Kidney (tissue), 14 donors: ENCODE data around the gene QSOX1. TPM values are rescaled to one million over a fixed set of nuclear protein-coding genes. Genes with fewer than 3 reads are reported as not detected.
"Not testable (repeated sequence)": the region's sequence is repeated elsewhere in the genome, so short reads cannot be mapped to it uniquely, and the experiment has no call there.

Experiments used
- DNase-seq, 5 donors: peaks; one replicate each; pipeline ENCODE4 v3.0.0-alpha.2; 2013 to 2020
- FAIRE-seq: peaks from 2 replicates; lab custom pipeline; 2012; peaks lifted over from hg19 to GRCh38; lab: Jason Lieb, UNC
- H3K27ac ChIP-seq, 2 donors: one replicate each; pipeline ENCODE4 v1.7.0; 2013; ENCODE audit warnings: low read depth in 2 of 2, low read length in 2 of 2, inconsistent platforms in 1 of 2
- H3K27me3 ChIP-seq: one replicate; pipeline ENCODE4 v1.7.1; 2013; ENCODE audit warnings: low read length, inconsistent platforms; ENCODE audit not compliant: control insufficient read depth, insufficient read depth
- H3K36me3 ChIP-seq, 3 donors: one replicate each; pipeline versions ENCODE4 v1.7.0 to v1.7.1; 2013; ENCODE audit warnings: low read length in 3 of 3, control low read depth in 1 of 3, inconsistent platforms in 1 of 3; ENCODE audit not compliant: insufficient read depth in 3 of 3, control insufficient read depth in 2 of 3
- H3K4me1 ChIP-seq, 3 donors: one replicate each; pipeline versions ENCODE4 v1.7.0 to v1.7.1; 2013; ENCODE audit warnings: low read length in 3 of 3, inconsistent platforms in 1 of 3, low read depth in 1 of 3; ENCODE audit not compliant: control insufficient read depth in 2 of 3, insufficient read depth in 2 of 3
- H3K4me3 ChIP-seq, 3 donors: one replicate each; pipeline versions ENCODE4 v1.7.0 to v1.8.1; 2013; ENCODE audit warnings: low read length in 3 of 3, control low read depth in 1 of 3, inconsistent platforms in 1 of 3
- H3K9ac ChIP-seq, 3 donors: one replicate each; pipeline versions ENCODE4 v1.7.0 to v1.7.1; 2013; ENCODE audit warnings: low read length in 3 of 3, control low read depth in 1 of 3, inconsistent platforms in 1 of 3
- H3K9me3 ChIP-seq, 3 donors: one replicate each; pipeline versions ENCODE4 v1.7.0 to v1.7.1; 2013; ENCODE audit warnings: low read length in 3 of 3, control low read depth in 1 of 3, inconsistent platforms in 1 of 3; ENCODE audit not compliant: control insufficient read depth in 2 of 3, insufficient read depth in 1 of 3
- intact Hi-C: fragments of 100-400 bp; cut with DNase I; formaldehyde crosslinking; loops from one replicate; pipeline ENCODE4 v1.11.1; 2022
- polyA plus RNA-seq: library from polyadenylated mRNA; stranded (reverse); fragments of 350-450 nt; fragmentation: Illumina TruSeq; extraction: RNeasy Lipid Tissue Mini Kit (QIAGEN cat#74804); gene quantifications from one replicate; pipeline ENCODE4 v1.2.3, GENCODE V29; 2014; ENCODE audit warnings: low read depth, low replicate concordance; ENCODE audit not compliant: insufficient read depth
- total RNA-seq: library from RNA; stranded (reverse); fragmentation: NEBNext Ultra II Directional; extraction: Animal tissue kit (Norgen Biotek cat#: 25700); gene quantifications from one replicate; pipeline ENCODE4 v1.2.1, GENCODE V29; 2021
- TF ChIP-seq, protein P1 (sequence below): IDR thresholded peaks from 3 replicates; pipeline ENCODE4 v1.5.1; 2012; ENCODE audit warnings: mild to moderate bottlenecking, moderate library complexity, borderline replicate concordance; ENCODE audit not compliant: insufficient read depth; ENCODE audit errors: extremely low read depth
- donor health status: control.
- donor health status: control.
- donor health status: control.
- donor health status: control.
- donor health status: control.
- donor health status: DM: yes; HTN: yes; CAD: no.
- donor health status: Normal renal cell carcinoma (clear cell type).

QSOX1 gene
- total and polyA plus RNA-seq, 2 donors from 2014 or later = 94.5 to 111 TPM

DNA sequence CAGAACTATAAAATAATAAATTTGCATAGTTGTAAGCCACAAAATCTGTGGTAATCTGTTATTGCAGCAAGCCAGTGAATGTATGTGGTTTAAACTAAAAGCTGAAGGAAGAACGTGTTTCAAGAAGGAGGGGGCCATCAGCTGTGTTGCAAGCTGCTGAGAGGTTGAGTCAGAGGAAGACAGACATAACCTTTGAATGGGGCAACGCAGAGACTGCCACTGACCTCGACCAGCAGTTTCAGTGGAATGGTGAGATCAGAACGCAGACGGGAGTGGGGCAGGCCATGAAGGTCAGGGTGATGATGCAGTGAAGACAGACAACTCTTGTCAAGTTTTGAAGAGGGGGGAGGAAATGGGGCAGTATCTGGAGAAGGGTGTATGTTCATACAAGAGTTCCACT is 23.2 kb upstream of the QSOX1 start:
- intact Hi-C loops = no loop called here
- Histone ChIP-seq H3K27me3 (no peaks in the 10 kb centered on the region), H3K9me3 (no peaks in the 10 kb centered on the region), H3K27ac (no peak overlapping the region), H3K4me1 (no peaks in the 10 kb centered on the region), H3K9ac (no peak overlapping the region), H3K36me3 (no peaks in the 10 kb centered on the region), H3K4me3 (no peak overlapping the region)
- TF ChIP-seq, protein P1, sequence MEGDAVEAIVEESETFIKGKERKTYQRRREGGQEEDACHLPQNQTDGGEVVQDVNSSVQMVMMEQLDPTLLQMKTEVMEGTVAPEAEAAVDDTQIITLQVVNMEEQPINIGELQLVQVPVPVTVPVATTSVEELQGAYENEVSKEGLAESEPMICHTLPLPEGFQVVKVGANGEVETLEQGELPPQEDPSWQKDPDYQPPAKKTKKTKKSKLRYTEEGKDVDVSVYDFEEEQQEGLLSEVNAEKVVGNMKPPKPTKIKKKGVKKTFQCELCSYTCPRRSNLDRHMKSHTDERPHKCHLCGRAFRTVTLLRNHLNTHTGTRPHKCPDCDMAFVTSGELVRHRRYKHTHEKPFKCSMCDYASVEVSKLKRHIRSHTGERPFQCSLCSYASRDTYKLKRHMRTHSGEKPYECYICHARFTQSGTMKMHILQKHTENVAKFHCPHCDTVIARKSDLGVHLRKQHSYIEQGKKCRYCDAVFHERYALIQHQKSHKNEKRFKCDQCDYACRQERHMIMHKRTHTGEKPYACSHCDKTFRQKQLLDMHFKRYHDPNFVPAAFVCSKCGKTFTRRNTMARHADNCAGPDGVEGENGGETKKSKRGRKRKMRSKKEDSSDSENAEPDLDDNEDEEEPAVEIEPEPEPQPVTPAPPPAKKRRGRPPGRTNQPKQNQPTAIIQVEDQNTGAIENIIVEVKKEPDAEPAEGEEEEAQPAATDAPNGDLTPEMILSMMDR = no peak
- DNase-seq = no peak
- no peak for FAIRE-seq

- Histone ChIP-seq H3K9me3 (no peaks in the 10 kb centered on the region), H3K27ac (no peak overlapping the region), H3K9ac (no peak overlapping the region), H3K4me1 (no peaks in the 10 kb centered on the region), H3K4me3 (no peak overlapping the region), H3K36me3 (no peaks in the 10 kb centered on the region), H3K27me3 (no peaks in the 10 kb centered on the region)
- TF ChIP-seq, protein P1 = no peak
- DNase-seq = no peak
- FAIRE-seq = no peak
- intact Hi-C loops = no loop called here
Observed at GRCh38 chr1:180133193-180133592, 21.5 kb upstream of the QSOX1 start.

DNA sequence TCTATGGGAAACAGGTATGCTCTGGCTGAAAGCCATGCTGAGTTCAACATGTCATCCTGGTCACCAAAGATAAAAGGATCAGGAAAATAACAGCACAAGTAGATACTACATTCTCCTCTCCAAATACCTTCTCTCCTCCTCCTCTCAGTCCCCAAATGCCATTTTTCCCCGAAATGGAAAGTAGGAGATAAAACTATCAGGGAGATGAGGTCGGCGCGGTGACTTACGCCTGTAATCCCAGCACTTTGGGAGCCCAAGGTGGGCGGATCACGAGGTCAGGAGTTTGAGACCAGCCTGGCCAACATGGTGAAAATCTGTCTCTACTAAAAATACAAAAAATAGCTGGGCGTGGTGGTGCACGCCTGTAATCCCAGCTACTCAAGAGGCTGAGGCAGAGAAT is 21.0 kb upstream of the QSOX1 start:
- intact Hi-C loops, H3K9ac ChIP-seq: not testable (repeated sequence)

GRCh38 chr1:180135535-180135934 is 19.1 kb upstream of the QSOX1 start:
- DNase-seq = no peak
- TF ChIP-seq, protein P1 = no peak
- Histone ChIP-seq H3K27ac (no peak overlapping the region), H3K4me1 (no peaks in the 10 kb centered on the region), H3K36me3 (no peaks in the 10 kb centered on the region), H3K27me3 (no peaks in the 10 kb centered on the region), H3K9me3 (no peaks in the 10 kb centered on the region), H3K9ac (no peak overlapping the region), H3K4me3 (no peak overlapping the region)
- intact Hi-C loops = no loop called here
- FAIRE-seq = no peak

More for the DNA sequence above, 21.0 kb upstream of the QSOX1 start:
- not testable (repeated sequence) for H3K9me3 ChIP-seq, DNase-seq, FAIRE-seq, H3K27ac ChIP-seq, H3K4me3 ChIP-seq, H3K36me3 ChIP-seq, H3K4me1 ChIP-seq, H3K27me3 ChIP-seq
